Measurements from ENCODE around the gene LIFR.
A peak's percentile ranks its signal among the peaks of the same experiment; 100 is the strongest.

LIFR gene

GRCh38 chr5:38535248-38535750 lies 21.1 kb downstream of the LIFR start:
- TF ChIP-seq CTCF (conservative IDR thresholded peaks at IDR 0.05; ENCODE audit: control insufficient read depth, insufficient read depth, low read depth, low read length): no peak
- H3K4me3 ChIP-seq (ENCODE audit: control insufficient read depth, low read depth, low read length): no peak overlapping the region
- peak; percentile 57 for DNase-seq (ENCODE audit: low read depth)

DNA sequence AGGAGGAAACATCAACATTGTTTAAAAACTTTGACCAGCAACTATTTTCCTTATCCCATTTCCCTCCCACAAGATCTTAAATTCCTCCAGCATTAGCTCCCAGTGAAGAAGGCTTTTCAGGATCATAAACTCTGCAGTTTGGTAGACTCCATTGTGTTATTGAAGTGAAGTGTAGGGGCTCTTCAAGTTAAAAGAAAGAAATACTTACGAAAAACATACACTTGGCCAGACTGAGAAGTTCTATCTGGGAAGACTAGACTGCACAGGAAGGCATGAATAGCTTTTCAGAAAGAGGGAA lies 22.3 kb downstream of the LIFR start:
- no peak for DNase-seq (ENCODE audit: low read depth)
- TF ChIP-seq CTCF (conservative IDR thresholded peaks at IDR 0.05; ENCODE audit: control insufficient read depth, insufficient read depth, low read depth, low read length): no peak
- H3K4me3 ChIP-seq (ENCODE audit: control insufficient read depth, low read depth, low read length): no peak overlapping the region

DNA sequence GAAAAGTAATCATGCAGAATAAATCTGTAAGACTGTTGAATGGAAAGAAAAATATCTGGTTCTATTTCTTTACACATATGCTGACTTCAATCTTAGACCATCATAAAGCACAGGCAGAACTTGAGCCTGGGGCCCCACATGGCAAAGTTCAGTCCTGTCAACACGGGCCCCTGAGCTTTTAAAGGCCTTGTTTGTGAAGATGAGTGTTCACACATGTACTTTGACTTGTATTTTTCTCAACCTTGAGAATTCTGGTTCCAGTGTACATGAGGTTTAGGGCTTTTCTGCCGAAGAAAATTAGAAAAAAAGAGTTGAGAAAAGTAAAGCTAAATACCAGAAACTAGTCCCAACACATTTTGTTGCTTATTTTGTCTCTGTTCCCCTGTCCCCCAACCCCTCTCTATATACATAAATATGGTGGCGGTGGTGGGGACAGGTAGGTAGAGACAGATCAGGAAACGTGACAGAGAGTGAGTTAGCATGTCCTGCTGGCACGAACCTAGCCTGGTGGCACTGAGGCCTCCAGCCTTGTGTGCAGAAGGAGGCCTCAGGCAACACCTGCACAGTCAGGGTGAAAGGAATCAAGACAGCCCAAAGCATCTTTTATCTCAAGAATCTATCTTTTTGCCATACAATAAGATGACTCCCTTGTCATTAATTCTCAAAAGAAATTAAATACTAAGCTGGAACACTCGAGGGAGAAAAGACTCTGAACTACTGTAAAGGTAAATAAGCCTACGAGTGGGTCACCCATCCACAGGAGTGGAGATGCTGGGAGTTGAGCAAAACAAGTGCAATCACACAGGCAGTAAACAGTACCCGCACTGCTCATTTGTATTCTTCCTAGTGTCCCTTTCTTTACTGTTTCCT lies 22.9 kb downstream of the LIFR start:
- no peak for TF ChIP-seq CTCF (conservative IDR thresholded peaks at IDR 0.05; ENCODE audit: control insufficient read depth, insufficient read depth, low read depth, low read length)

DNA sequence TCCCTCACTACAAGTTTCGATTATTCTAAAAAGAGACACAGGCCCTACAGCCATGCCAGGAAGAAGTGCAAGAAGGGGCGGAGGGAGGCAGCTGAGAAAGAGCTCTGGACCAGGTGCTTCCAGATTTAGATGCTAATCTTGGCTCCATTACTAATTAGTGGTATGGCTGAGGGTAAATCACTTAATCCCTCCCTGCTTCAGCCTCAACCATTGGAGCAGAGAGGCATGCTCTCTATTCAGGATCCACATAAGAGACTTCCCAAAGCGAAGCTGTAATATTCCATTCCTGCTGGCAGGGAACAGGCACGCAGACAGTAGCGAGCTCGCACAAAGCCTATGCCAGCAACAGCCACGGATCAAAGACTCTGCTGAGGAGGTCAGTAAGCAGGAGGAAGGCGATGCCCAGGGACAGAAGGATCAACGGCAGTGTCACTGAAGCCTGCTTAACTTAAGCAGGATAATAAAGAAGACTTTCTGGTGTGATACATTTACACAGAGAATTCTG lies 24.2 kb downstream of the LIFR start:
- no peak overlapping the region for H3K4me3 ChIP-seq (ENCODE audit: control insufficient read depth, low read depth, low read length)
- DNase-seq (ENCODE audit: low read depth): no peak
- no peak for TF ChIP-seq CTCF (conservative IDR thresholded peaks at IDR 0.05; ENCODE audit: control insufficient read depth, insufficient read depth, low read depth, low read length)

More for the DNA sequence above, 22.9 kb downstream of the LIFR start:
- DNase-seq (ENCODE audit: low read depth): no peak
- no peak overlapping the region for H3K4me3 ChIP-seq (ENCODE audit: control insufficient read depth, low read depth, low read length)

- no peak overlapping the region for H3K4me3 ChIP-seq (ENCODE audit: control insufficient read depth, low read depth, low read length)
- TF ChIP-seq CTCF (conservative IDR thresholded peaks at IDR 0.05; ENCODE audit: control insufficient read depth, insufficient read depth, low read depth, low read length): no peak
- no peak for DNase-seq (ENCODE audit: low read depth)
These were observed 24.9 kb downstream of the LIFR start for GRCh38 chr5:38531518-38531917.

DNA sequence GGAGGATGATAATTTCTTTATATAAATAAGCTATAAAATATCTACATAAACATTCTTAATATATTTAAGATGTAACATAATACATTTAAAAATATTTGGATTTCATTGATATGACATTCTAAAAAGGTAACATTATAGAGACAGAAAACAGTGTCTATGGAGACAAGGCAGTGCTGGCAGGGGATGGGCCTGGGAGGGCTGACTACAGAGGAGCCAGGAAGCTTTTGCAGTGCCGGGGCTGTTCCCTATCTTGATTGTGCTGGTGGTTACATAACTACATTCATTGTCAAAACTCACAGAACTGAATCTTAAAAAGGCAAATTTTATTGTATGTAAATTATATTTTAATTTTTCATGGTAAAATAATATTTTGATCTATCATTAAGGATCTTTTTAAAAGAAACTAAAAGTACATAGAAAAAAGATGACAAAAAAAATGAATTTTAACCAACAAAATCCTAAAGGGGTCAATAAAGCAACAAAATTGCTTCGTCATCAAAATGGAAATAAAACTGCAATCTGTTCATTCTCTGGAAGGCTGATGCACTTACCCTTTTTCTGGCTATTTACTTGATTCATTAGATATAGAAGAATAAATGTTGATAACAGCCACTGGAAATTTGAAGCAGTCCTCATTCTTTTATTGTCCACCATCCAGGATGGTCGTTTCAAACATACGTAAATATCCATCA lies 26.3 kb downstream of the LIFR start:
- no peak for DNase-seq (ENCODE audit: low read depth)
- TF ChIP-seq CTCF (conservative IDR thresholded peaks at IDR 0.05; ENCODE audit: control insufficient read depth, insufficient read depth, low read depth, low read length): no peak
- H3K4me3 ChIP-seq (ENCODE audit: control insufficient read depth, low read depth, low read length): no peak overlapping the region
